Gastrocnemius medialis (tissue), 4 donors: ENCODE data around the gene LSS. TPM values are rescaled to one million over a fixed set of nuclear protein-coding genes. Genes with fewer than 3 reads are reported as not detected.

Experiments used
- ATAC-seq, 2 donors: fragments of 150-250 bp; one replicate each; pipeline ENCODE4 v1.9.1; 2016
- DNase-seq, 2 donors: peaks; one replicate each; pipeline ENCODE4 v3.0.0-alpha.2; 2019
- H3K27ac ChIP-seq, 4 donors: fragments of 200-600 bp; sonication (generic); 1 replicate in 1 of 4; 2 replicates in 3 of 4; pipeline ENCODE4 v1.5.1; 2016 to 2018; ENCODE audit warnings: mild to moderate bottlenecking in 2 of 4, moderate library complexity in 1 of 4
- H3K27me3 ChIP-seq, 3 donors: fragments of 200-600 bp; sonication (generic) in 2 of 3; 1 replicate in 1 of 3; 2 replicates in 2 of 3; pipeline versions ENCODE4 v1.5.1 to v1.6.0; 2016 to 2019; ENCODE audit warnings: mild to moderate bottlenecking in 1 of 3, moderate library complexity in 1 of 3
- H3K36me3 ChIP-seq, 2 donors: fragments of 200-600 bp; sonication (generic) in 1 of 2; one replicate each; pipeline ENCODE4 v1.5.1; 2017 to 2018
- H3K4me1 ChIP-seq, 2 donors: fragments of 200-600 bp; sonication (generic) in 1 of 2; one replicate each; pipeline ENCODE4 v1.5.1; 2016 to 2017; ENCODE audit warnings: mild to moderate bottlenecking in 2 of 2
- H3K4me3 ChIP-seq, 4 donors: fragments of 200-600 bp; sonication (generic) in 3 of 4; 1 replicate in 1 of 4; 2 replicates in 3 of 4; pipeline ENCODE4 v1.5.1; 2016 to 2019; ENCODE audit warnings: mild to moderate bottlenecking in 2 of 4
- H3K9me3 ChIP-seq, 3 donors: fragments of 200-600 bp; sonication (generic) in 2 of 3; 1 replicate in 1 of 3; 2 replicates in 2 of 3; pipeline ENCODE4 v1.5.1; 2016 to 2019
- POLR2A ChIP-seq, 2 donors: fragments of 450-650 bp; IDR thresholded peaks; one replicate each; pipeline ENCODE4 v1.6.1; 2017; ENCODE audit warnings: antibody characterized with exemption in 2 of 2, mild to moderate bottlenecking in 2 of 2, moderate library complexity in 2 of 2
- in situ Hi-C, 4 donors: fragments of 200-750 bp; cut with MboI; loops; one replicate each; pipeline versions ENCODE4 v1.15.0 to v1.8.0; 2017; ENCODE audit warnings: low sequenced_read_pairs in 4 of 4
- intact Hi-C: fragments of 100-400 bp; cut with DNase I; formaldehyde crosslinking; loops from one replicate; pipeline ENCODE4 v1.15.1; 2023; ENCODE audit warnings: low total_unique reads
- total RNA-seq, 4 donors: library from RNA; depleted of rRNA; stranded (reverse); fragments of >200 nt; gene quantifications; one replicate each; pipeline versions ENCODE4 v1.1.0 to v1.2.3, GENCODE V29; 2016
- TF ChIP-seq, protein P1 (sequence below), 5 experiments: fragments of 450-650 bp in 3 of 5; fragments of 200-600 bp in 2 of 5; sonication (generic) in 2 of 5; IDR thresholded peaks in 4 of 5; conservative IDR thresholded peaks in 1 of 5; 1 replicate in 4 of 5; 2 replicates in 1 of 5; pipeline ENCODE4 v1.5.1; 2016 to 2019; ENCODE audit warnings: antibody characterized with exemption in 5 of 5, mild to moderate bottlenecking in 3 of 5, moderate library complexity in 3 of 5

Gene LSS
- total RNA-seq, 4 donors from 2014 or later = 26.4 to 47.2 (median 32.7) TPM

- Histone ChIP-seq H3K36me3 (peaks cover 3 to 92% of the 10 kb centered on the region in 2 donors), H3K9me3 (no peaks in the 10 kb centered on the region), H3K27ac (no peak overlapping the region), H3K4me1 (no peaks in the 10 kb centered on the region), H3K4me3 (no peak overlapping the region), H3K27me3 (no peaks in the 10 kb centered on the region)
- no peak for DNase-seq
- in situ Hi-C loops (no loop called here), intact Hi-C loops (no loop called here)
- TF ChIP-seq, protein P1, sequence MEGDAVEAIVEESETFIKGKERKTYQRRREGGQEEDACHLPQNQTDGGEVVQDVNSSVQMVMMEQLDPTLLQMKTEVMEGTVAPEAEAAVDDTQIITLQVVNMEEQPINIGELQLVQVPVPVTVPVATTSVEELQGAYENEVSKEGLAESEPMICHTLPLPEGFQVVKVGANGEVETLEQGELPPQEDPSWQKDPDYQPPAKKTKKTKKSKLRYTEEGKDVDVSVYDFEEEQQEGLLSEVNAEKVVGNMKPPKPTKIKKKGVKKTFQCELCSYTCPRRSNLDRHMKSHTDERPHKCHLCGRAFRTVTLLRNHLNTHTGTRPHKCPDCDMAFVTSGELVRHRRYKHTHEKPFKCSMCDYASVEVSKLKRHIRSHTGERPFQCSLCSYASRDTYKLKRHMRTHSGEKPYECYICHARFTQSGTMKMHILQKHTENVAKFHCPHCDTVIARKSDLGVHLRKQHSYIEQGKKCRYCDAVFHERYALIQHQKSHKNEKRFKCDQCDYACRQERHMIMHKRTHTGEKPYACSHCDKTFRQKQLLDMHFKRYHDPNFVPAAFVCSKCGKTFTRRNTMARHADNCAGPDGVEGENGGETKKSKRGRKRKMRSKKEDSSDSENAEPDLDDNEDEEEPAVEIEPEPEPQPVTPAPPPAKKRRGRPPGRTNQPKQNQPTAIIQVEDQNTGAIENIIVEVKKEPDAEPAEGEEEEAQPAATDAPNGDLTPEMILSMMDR (IDR thresholded peaks at IDR 0.05 in 4 of 5, conservative IDR thresholded peaks at IDR 0.05 in 1 of 5) = no peak
- no peak for TF ChIP-seq POLR2A (IDR thresholded peaks at IDR 0.05)
- no peak for ATAC-seq
Observed at GRCh38 chr21:46264046-46264689, 35.6 kb upstream of the LSS start.

DNA sequence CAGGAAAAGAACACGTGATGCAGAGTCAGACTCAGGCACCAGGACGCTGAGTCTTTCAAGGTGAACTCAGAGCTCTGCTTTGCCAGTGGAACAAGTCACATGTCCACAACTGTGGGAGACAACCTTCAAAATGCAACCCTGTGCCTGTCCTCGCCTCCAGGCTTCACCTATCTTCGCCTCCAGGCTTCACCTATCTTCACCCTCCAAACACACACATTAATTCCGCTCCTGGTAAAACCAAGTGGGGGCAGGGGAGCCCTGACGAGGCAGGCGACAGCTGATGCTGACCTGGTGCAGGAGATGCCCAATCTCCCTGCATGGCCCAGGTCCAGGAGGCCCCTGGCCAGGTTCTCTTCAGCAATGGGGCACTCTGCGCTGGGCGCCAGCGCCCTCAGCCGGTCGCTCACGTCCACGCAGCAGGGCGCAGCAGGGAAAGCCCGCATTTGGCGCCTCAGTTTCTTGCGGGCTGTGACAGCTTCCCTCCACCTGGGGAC lies 28.0 kb upstream of the LSS start:
- in situ Hi-C loops = no loop called here
- Histone ChIP-seq H3K4me3 (no peak overlapping the region), H3K27me3 (no peaks in the 10 kb centered on the region), H3K9me3 (no peaks in the 10 kb centered on the region), H3K36me3 (peaks cover 3 to 96% of the 10 kb centered on the region in 2 donors), H3K4me1 (peaks cover 8 to 9% of the 10 kb centered on the region in 2 donors), H3K27ac (no peak overlapping the region)
- no peak for ATAC-seq
- no peak for DNase-seq
- TF ChIP-seq, protein P1 (IDR thresholded peaks at IDR 0.05 in 4 of 5, conservative IDR thresholded peaks at IDR 0.05 in 1 of 5) = no peak
- intact Hi-C loops = no loop called here

- intact Hi-C loops (no loop called here), in situ Hi-C loops (no loop called here)
- no peaks in the 10 kb centered on the region for H3K9me3 ChIP-seq
- DNase-seq (no peak), ATAC-seq (no peak)
- H3K27me3 ChIP-seq = no peaks in the 10 kb centered on the region
- peaks cover 3 to 97% of the 10 kb centered on the region in 2 donors for H3K36me3 ChIP-seq
- H3K4me3 ChIP-seq = no peak overlapping the region
- no peak for TF ChIP-seq POLR2A (IDR thresholded peaks at IDR 0.05)
- TF ChIP-seq, protein P1 (IDR thresholded peaks at IDR 0.05 in 4 of 5, conservative IDR thresholded peaks at IDR 0.05 in 1 of 5) = no peak
- no peak overlapping the region for H3K27ac ChIP-seq
- H3K4me1 ChIP-seq = peaks cover 9% of the 10 kb centered on the region in 2 donors
Observed at GRCh38 chr21:46255758-46256337, 27.3 kb upstream of the LSS start.

GRCh38 chr21:46255166-46255565 lies 26.6 kb upstream of the LSS start:
- intact Hi-C loops (no loop called here), in situ Hi-C loops (no loop called here)
- H3K27ac ChIP-seq = no peak overlapping the region

More at GRCh38 chr21:46255166-46255565, 26.6 kb upstream of the LSS start:
- peaks cover 3 to 97% of the 10 kb centered on the region in 2 donors for H3K36me3 ChIP-seq
- TF ChIP-seq, protein P1 (IDR thresholded peaks at IDR 0.05 in 4 of 5, conservative IDR thresholded peaks at IDR 0.05 in 1 of 5) = no peak
- TF ChIP-seq POLR2A (IDR thresholded peaks at IDR 0.05) = no peak
- ATAC-seq (no peak), DNase-seq (no peak)
- no peaks in the 10 kb centered on the region for H3K9me3 ChIP-seq
- H3K4me1 ChIP-seq = peaks cover 9 to 15% of the 10 kb centered on the region in 2 donors
- no peak overlapping the region for H3K4me3 ChIP-seq
- H3K27me3 ChIP-seq = no peaks in the 10 kb centered on the region
